Endothelial cell of umbilical vein (primary cell): ENCODE data around the gene YIPF3. TPM values are rescaled to one million over a fixed set of nuclear protein-coding genes. Genes with fewer than 3 reads are reported as not detected.

Experiments used
- BruUV-seq: library from RNA; stranded (reverse); fragments of 400-500 nt; replicated peaks from 2 replicates; lab custom pipeline; 2021; lab: Mats Ljungman, UMichigan
- CTCF ChIA-PET: fragments of 300-600, 350-600 bp; sonication (Branson Sonifier 250); formaldehyde crosslinking; loops from one replicate; lab custom pipeline; 2021; ENCODE audit warnings: antibody characterized with exemption, inconsistent platforms; lab: Charles Lee
- POLR2A ChIA-PET: fragments of 300-600, 350-600 bp; sonication (Branson Sonifier 250); formaldehyde crosslinking; loops from one replicate; lab custom pipeline; 2021; ENCODE audit warnings: antibody characterized with exemption, inconsistent platforms; lab: Charles Lee
- DNase-seq: peaks from one replicate; pipeline ENCODE4 v3.0.0-alpha.2; 2011; ENCODE audit warnings: low read depth, low spot score
- FAIRE-seq: peaks from 2 replicates; lab custom pipeline; 2011; peaks lifted over from hg19 to GRCh38; lab: Jason Lieb, UNC
- H2AFZ ChIP-seq: 2 replicates; pipeline ENCODE4 v1.6.0; 2012; ENCODE audit warnings: low read depth, low read length, control low read depth, inconsistent platforms
- H3K27ac ChIP-seq: 2 replicates; pipeline ENCODE4 v1.5.1; 2011; ENCODE audit warnings: low read depth, mild to moderate bottlenecking, control low read depth, low read length, moderate library complexity; ENCODE audit not compliant: insufficient read depth
- H3K27me3 ChIP-seq, 2 experiments: 2 replicates each; pipeline versions ENCODE4 v1.6.0 to v1.6.1; 2011; ENCODE audit warnings: low read length in 2 of 2, mixed read lengths in 1 of 2; ENCODE audit not compliant: control insufficient read depth in 2 of 2, insufficient read depth in 2 of 2
- H3K36me3 ChIP-seq, 2 experiments: 2 replicates in 1 of 2; 3 replicates in 1 of 2; pipeline ENCODE4 v1.5.1; 2011; ENCODE audit warnings: low read length in 2 of 2, mild to moderate bottlenecking in 1 of 2, moderate library complexity in 1 of 2; ENCODE audit not compliant: control insufficient read depth in 2 of 2, insufficient read depth in 2 of 2; ENCODE audit errors: extremely low read depth in 1 of 2
- H3K4me1 ChIP-seq: 3 replicates; pipeline ENCODE4 v1.5.1; 2011; ENCODE audit warnings: mild to moderate bottlenecking, low read length; ENCODE audit not compliant: control insufficient read depth, insufficient read depth; ENCODE audit errors: extremely low read depth
- H3K4me2 ChIP-seq: 2 replicates; pipeline ENCODE4 v1.6.1; 2011; ENCODE audit warnings: low read length, control low read depth, mixed read lengths; ENCODE audit not compliant: insufficient read depth
- H3K4me3 ChIP-seq, 3 experiments: fragments of 200-600 bp in 1 of 3; sonication (generic), shearing (Covaris generic) in 1 of 3; replicated peaks in 1 of 3; 2 replicates each; pipeline ENCODE4 v1.5.1; 2011 to 2016; ENCODE audit warnings: control low read depth in 3 of 3, low read length in 3 of 3, mild to moderate bottlenecking in 2 of 3, inconsistent platforms in 1 of 3, low read depth in 1 of 3, moderate library complexity in 1 of 3; ENCODE audit not compliant: insufficient read depth in 1 of 3
- H3K79me2 ChIP-seq: 2 replicates; pipeline ENCODE4 v1.6.0; 2012; ENCODE audit warnings: low read length, inconsistent platforms; ENCODE audit not compliant: control insufficient read depth, insufficient read depth
- H3K9ac ChIP-seq: replicated peaks from 2 replicates; pipeline ENCODE3; 2011; ENCODE audit warnings: low read length, control low read depth; ENCODE audit not compliant: insufficient read depth; ENCODE audit errors: extremely low read depth
- H3K9me1 ChIP-seq: replicated peaks from 3 replicates; pipeline ENCODE4 v1.6.0; 2011; ENCODE audit warnings: mild to moderate bottlenecking, low read length; ENCODE audit not compliant: control insufficient read depth, insufficient read depth; ENCODE audit errors: extremely low read depth
- H3K9me3 ChIP-seq: replicated peaks from 2 replicates; pipeline ENCODE4 v1.5.1; 2012; ENCODE audit warnings: low read length, inconsistent platforms; ENCODE audit not compliant: control insufficient read depth, insufficient read depth
- H4K20me1 ChIP-seq: replicated peaks from 2 replicates; pipeline ENCODE3; 2011; ENCODE audit warnings: mild to moderate bottlenecking, low read length; ENCODE audit not compliant: control insufficient read depth, insufficient read depth; ENCODE audit errors: extremely low read depth
- CTCF ChIP-seq, 2 donors: IDR thresholded peaks; 1 replicate in 1 of 2; 2 replicates in 1 of 2; pipeline ENCODE4 v1.5.1; 2011; ENCODE audit warnings: low read length in 2 of 2, mild to moderate bottlenecking in 2 of 2, moderate library complexity in 2 of 2, control low read depth in 1 of 2, inconsistent platforms in 1 of 2, low read depth in 1 of 2; ENCODE audit not compliant: insufficient read depth in 1 of 2; ENCODE audit errors: extremely low read depth in 1 of 2
- EZH2 ChIP-seq: IDR thresholded peaks from 2 replicates; pipeline ENCODE4 v1.6.1; 2012; ENCODE audit warnings: borderline replicate concordance, low read depth, mild to moderate bottlenecking, moderate library complexity, low read length, inconsistent platforms; ENCODE audit not compliant: severe bottlenecking
- FOS ChIP-seq: IDR thresholded peaks from 2 replicates; pipeline ENCODE4 v1.6.1; 2011; ENCODE audit warnings: mild to moderate bottlenecking, low read length, moderate library complexity, borderline replicate concordance; ENCODE audit not compliant: insufficient read depth
- GATA2 ChIP-seq: IDR thresholded peaks from 2 replicates; pipeline ENCODE4 v1.7.0; 2011; ENCODE audit warnings: low read depth, mild to moderate bottlenecking, moderate library complexity, mixed read lengths, low read length; ENCODE audit not compliant: insufficient read length, insufficient read depth
- JUN ChIP-seq: IDR thresholded peaks from 2 replicates; pipeline ENCODE4 v1.6.1; 2011; ENCODE audit warnings: borderline replicate concordance, low read depth; ENCODE audit not compliant: insufficient read length, insufficient read depth
- MAX ChIP-seq: IDR thresholded peaks from 2 replicates; pipeline ENCODE4 v1.6.1; 2011; ENCODE audit not compliant: insufficient read depth, insufficient read length
- MYC ChIP-seq: IDR thresholded peaks from one replicate; pipeline ENCODE4 v1.6.1; 2011; ENCODE audit warnings: mild to moderate bottlenecking, low read depth, low read length
- POLR2A ChIP-seq: IDR thresholded peaks from 2 replicates; pipeline ENCODE4 v1.6.1; 2012; ENCODE audit warnings: low read depth, mild to moderate bottlenecking, control low read depth, low read length
- POLR2AphosphoS5 ChIP-seq: IDR thresholded peaks from 2 replicates; pipeline ENCODE4 v1.6.1; 2012; ENCODE audit warnings: low read depth, mild to moderate bottlenecking, control low read depth, low read length, moderate library complexity; ENCODE audit not compliant: insufficient read depth
- dilution Hi-C: fragments of 300-500 bp; cut with MboI; formaldehyde crosslinking; loops from one replicate; pipeline ENCODE4 v1.15.0; 2019; ENCODE audit warnings: low sequenced_read_pairs; ENCODE audit not compliant: extremely low pct_ligation_motif_present
- intact Hi-C: fragments of 100-400 bp; cut with micrococcal nuclease; formaldehyde crosslinking; loops from one replicate; pipeline ENCODE4 v1.10.0; 2022
- polyA plus RNA-seq, 4 experiments: library from polyadenylated mRNA; depleted of rRNA in 3 of 4; stranded (reverse) in 3 of 4; unstranded in 1 of 4; fragments of >200 nt; gene quantifications; 2 replicates each; pipeline versions ENCODE4 v1.2.1 to v1.2.3, GENCODE V29; 2011 to 2012; ENCODE audit warnings: missing spikeins in 1 of 4
- total RNA-seq: library from RNA; stranded (reverse); gene quantifications from 2 replicates; pipeline ENCODE4 v1.2.3, GENCODE V29; 2021

YIPF3 gene
- total and polyA plus RNA-seq, 2 donors (not counting 3 experiments of a cell fraction or from before 2014, with no cell fraction given): 119 to 470 TPM

GRCh38 chr6:43468240-43468639, 48.5 kb downstream of the YIPF3 start:
- H2AFZ ChIP-seq: no peak overlapping the region
- no peak overlapping the region for H3K9ac ChIP-seq
- H3K4me3 ChIP-seq: no peak overlapping the region
- FAIRE-seq (no peak), DNase-seq (no peak)
- H3K4me1 ChIP-seq: no peaks in the 10 kb centered on the region
- no peak overlapping the region for H3K27ac ChIP-seq
- no peaks in the 10 kb centered on the region for H3K9me3 ChIP-seq
- no peaks in the 10 kb centered on the region for H3K9me1 ChIP-seq
- intact Hi-C loops (no loop called here), dilution Hi-C loops (no loop called here)
- TF ChIP-seq POLR2A: no peak
- no peak for TF ChIP-seq JUN
- TF ChIP-seq GATA2: no peak
- no peak for TF ChIP-seq EZH2
- H3K27me3 ChIP-seq: peaks cover 9 to 12% of the 10 kb centered on the region in 2 experiments
- H3K79me2 ChIP-seq: no peaks in the 10 kb centered on the region
- CTCF ChIA-PET: interaction anchor here (1.3 kb wide), 1 partner anchor 9 kb away, joined by 3 read pairs; the partner anchor contains the start of gene TJAP1
- BruUV-seq: no TSS peak
- H3K36me3 ChIP-seq: no peaks in the 10 kb centered on the region
- H3K4me2 ChIP-seq: no peak overlapping the region
- POLR2A ChIA-PET: no interaction called here
- no peaks in the 10 kb centered on the region for H4K20me1 ChIP-seq

- peaks cover 12 to 16% of the 10 kb centered on the region in 2 experiments for H3K27me3 ChIP-seq
- H3K36me3 ChIP-seq: no peaks in the 10 kb centered on the region
- intact Hi-C loops: no loop called here
- H3K9me1 ChIP-seq: no peaks in the 10 kb centered on the region
- no peaks in the 10 kb centered on the region for H3K9me3 ChIP-seq
- H3K4me2 ChIP-seq: no peak overlapping the region
- no peak for TF ChIP-seq POLR2A
- no peak for TF ChIP-seq JUN
- no peak for TF ChIP-seq GATA2
- no peak for TF ChIP-seq CTCF (IDR thresholded peaks at IDR 0.05; ENCODE audit: extremely low read depth in 1 of 2, insufficient read depth in 1 of 2, low read depth in 1 of 2, low read length in 2 of 2)
- no peak for TF ChIP-seq MYC
- no peak for TF ChIP-seq POLR2AphosphoS5
- no peak for TF ChIP-seq FOS
- TF ChIP-seq EZH2: no peak
- no peak for TF ChIP-seq MAX
- no peak overlapping the region for H3K9ac ChIP-seq
- no peak overlapping the region for H3K27ac ChIP-seq
- no peaks in the 10 kb centered on the region for H3K79me2 ChIP-seq
- no peak for DNase-seq
- POLR2A ChIA-PET: no interaction called here
- CTCF ChIA-PET: interaction anchor here (1.3 kb wide), 1 partner anchor 10 kb away, joined by 3 read pairs; the partner anchor contains the start of gene TJAP1
- no peak overlapping the region for H3K4me3 ChIP-seq
- no peaks in the 10 kb centered on the region for H4K20me1 ChIP-seq
- FAIRE-seq: no peak
- no TSS peak for BruUV-seq
- no peak overlapping the region for H2AFZ ChIP-seq
- dilution Hi-C loops: no loop called here
- no peaks in the 10 kb centered on the region for H3K4me1 ChIP-seq
Observed at GRCh38 chr6:43467752-43468151, 49.0 kb downstream of the YIPF3 start.
